Fibroblast of lung (primary cell): ENCODE results near the gene C1R. TPM values are rescaled to one million over a fixed set of nuclear protein-coding genes. Genes with fewer than 3 reads are reported as not detected.
A peak's percentile ranks its signal among the peaks of the same experiment; 100 is the strongest.
"Not testable (repeated sequence)": the region's sequence is repeated elsewhere in the genome, so short reads cannot be mapped to it uniquely, and the experiment has no call there.

Experiments used
- DNase-seq, 2 donors: peaks; one replicate each; pipeline versions ENCODE4 v3.0.0 to v3.0.0-alpha.2; 2010; ENCODE audit warnings: low read depth in 2 of 2
- H2AFZ ChIP-seq: 2 replicates; pipeline ENCODE4 v1.5.1; 2012; ENCODE audit warnings: low read length, control low read depth, inconsistent platforms
- H3K27ac ChIP-seq: 2 replicates; pipeline ENCODE4 v1.5.1; 2011; ENCODE audit warnings: low read length, control low read depth; ENCODE audit not compliant: insufficient read depth
- H3K27me3 ChIP-seq: 2 replicates; pipeline ENCODE4 v1.5.1; 2011; ENCODE audit warnings: mild to moderate bottlenecking, low read length; ENCODE audit not compliant: control insufficient read depth, insufficient read depth
- H3K36me3 ChIP-seq: 2 replicates; pipeline ENCODE4 v1.5.1; 2011; ENCODE audit warnings: low read length; ENCODE audit not compliant: control insufficient read depth, insufficient read depth
- H3K4me1 ChIP-seq: 2 replicates; pipeline ENCODE4 v1.5.1; 2011; ENCODE audit warnings: low read length; ENCODE audit not compliant: control insufficient read depth, insufficient read depth; ENCODE audit errors: extremely low read depth
- H3K4me2 ChIP-seq: 2 replicates; pipeline ENCODE4 v1.5.1; 2011; ENCODE audit warnings: low read length, control low read depth; ENCODE audit not compliant: insufficient read depth; ENCODE audit errors: extremely low read depth
- H3K4me3 ChIP-seq, 4 experiments: fragments of 200-600 bp in 1 of 4; sonication (generic) in 1 of 4; replicated peaks in 1 of 4; 2 replicates each; pipeline ENCODE4 v1.5.1; 2011 to 2016; ENCODE audit warnings: low read length in 4 of 4, low read depth in 3 of 4, mild to moderate bottlenecking in 3 of 4, control low read depth in 2 of 4, inconsistent platforms in 1 of 4, mixed read lengths in 1 of 4; ENCODE audit not compliant: insufficient read depth in 1 of 4; ENCODE audit errors: control extremely low read depth in 1 of 4
- H3K79me2 ChIP-seq: 2 replicates; pipeline ENCODE4 v1.5.1; 2012; ENCODE audit warnings: mild to moderate bottlenecking, low read length, inconsistent platforms; ENCODE audit not compliant: control insufficient read depth, insufficient read depth
- H3K9ac ChIP-seq: 2 replicates; pipeline ENCODE4 v1.5.1; 2011; ENCODE audit warnings: mild to moderate bottlenecking, low read length, control low read depth; ENCODE audit not compliant: insufficient read depth
- H3K9me3 ChIP-seq: 2 replicates; pipeline ENCODE4 v1.5.1; 2012; ENCODE audit warnings: low read depth, low read length; ENCODE audit not compliant: control insufficient read depth, insufficient read depth
- H4K20me1 ChIP-seq: 2 replicates; pipeline ENCODE4 v1.5.1; 2011; ENCODE audit warnings: low read length; ENCODE audit not compliant: control insufficient read depth, insufficient read depth; ENCODE audit errors: extremely low read depth
- EZH2 ChIP-seq: IDR thresholded peaks from 2 replicates; pipeline ENCODE4 v1.5.1; 2012; ENCODE audit warnings: low read length, control low read depth, mild to moderate bottlenecking; ENCODE audit errors: missing control alignments
- polyA plus RNA-seq, 2 donors: library from polyadenylated mRNA; depleted of rRNA in 1 of 2; stranded (reverse) in 1 of 2; unstranded in 1 of 2; fragments of >200 nt; gene quantifications; 2 replicates each; pipeline ENCODE4 v1.2.1, GENCODE V29; 2011 to 2012; ENCODE audit warnings: missing spikeins in 1 of 2
- total RNA-seq: library from RNA; depleted of rRNA; stranded (reverse); fragments of >200 nt; gene quantifications from 2 replicates; pipeline ENCODE4 v1.2.1, GENCODE V29; 2014
- TF ChIP-seq, protein P1 (sequence below), 2 donors: IDR thresholded peaks in 1 of 2; conservative IDR thresholded peaks in 1 of 2; 1 replicate in 1 of 2; 2 replicates in 1 of 2; pipeline ENCODE4 v1.5.1; 2011 to 2012; ENCODE audit warnings: low read length in 2 of 2, control low read depth in 1 of 2, inconsistent platforms in 1 of 2, low read depth in 1 of 2, mild to moderate bottlenecking in 1 of 2

C1R gene
- total and polyA plus RNA-seq, 2 donors (not counting 1 experiment from before 2014, with no cell fraction given): 407 to 617 TPM

DNA sequence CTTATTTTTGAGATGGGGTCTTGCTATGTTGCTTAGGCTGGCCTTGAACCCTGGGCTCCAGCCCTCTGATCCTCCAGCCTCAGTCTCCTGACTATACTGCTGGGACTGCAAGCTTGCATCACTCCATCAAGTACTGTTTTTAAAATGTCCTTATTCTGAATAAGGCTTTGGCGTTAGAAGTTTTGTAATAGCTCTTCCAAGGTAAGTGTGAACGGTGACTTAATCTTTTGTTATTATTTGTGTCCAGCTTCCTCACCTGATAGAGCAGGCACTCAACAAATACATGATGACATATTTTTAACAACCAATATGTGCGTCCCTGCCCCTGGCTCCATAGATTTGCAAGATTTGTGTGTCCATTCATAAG is 15.4 kb upstream of the C1R start:
- Histone ChIP-seq H3K9me3 (no peaks in the 10 kb centered on the region), H3K9ac (peak overlapping the region; percentile 87), H3K4me1 (peaks cover 5% of the 10 kb centered on the region), H3K79me2 (peaks cover 11% of the 10 kb centered on the region), H3K36me3 (peaks cover 1% of the 10 kb centered on the region), H3K4me2 (peak overlapping the region; percentile 98), H3K27ac (peak overlapping the region; percentile 97), H3K4me3 (peak overlapping the region; percentile 72 to 86 (median 84)), H4K20me1 (no peaks in the 10 kb centered on the region), H2AFZ (no peak overlapping the region), H3K27me3 (no peaks in the 10 kb centered on the region)
- DNase-seq: no peak
- TF ChIP-seq, protein P1, sequence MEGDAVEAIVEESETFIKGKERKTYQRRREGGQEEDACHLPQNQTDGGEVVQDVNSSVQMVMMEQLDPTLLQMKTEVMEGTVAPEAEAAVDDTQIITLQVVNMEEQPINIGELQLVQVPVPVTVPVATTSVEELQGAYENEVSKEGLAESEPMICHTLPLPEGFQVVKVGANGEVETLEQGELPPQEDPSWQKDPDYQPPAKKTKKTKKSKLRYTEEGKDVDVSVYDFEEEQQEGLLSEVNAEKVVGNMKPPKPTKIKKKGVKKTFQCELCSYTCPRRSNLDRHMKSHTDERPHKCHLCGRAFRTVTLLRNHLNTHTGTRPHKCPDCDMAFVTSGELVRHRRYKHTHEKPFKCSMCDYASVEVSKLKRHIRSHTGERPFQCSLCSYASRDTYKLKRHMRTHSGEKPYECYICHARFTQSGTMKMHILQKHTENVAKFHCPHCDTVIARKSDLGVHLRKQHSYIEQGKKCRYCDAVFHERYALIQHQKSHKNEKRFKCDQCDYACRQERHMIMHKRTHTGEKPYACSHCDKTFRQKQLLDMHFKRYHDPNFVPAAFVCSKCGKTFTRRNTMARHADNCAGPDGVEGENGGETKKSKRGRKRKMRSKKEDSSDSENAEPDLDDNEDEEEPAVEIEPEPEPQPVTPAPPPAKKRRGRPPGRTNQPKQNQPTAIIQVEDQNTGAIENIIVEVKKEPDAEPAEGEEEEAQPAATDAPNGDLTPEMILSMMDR (conservative IDR thresholded peaks at IDR 0.05 in 1 of 2, IDR thresholded peaks at IDR 0.05 in 1 of 2; ENCODE audit: low read depth in 1 of 2, low read length in 2 of 2): no peak
- no peak for TF ChIP-seq EZH2

DNA sequence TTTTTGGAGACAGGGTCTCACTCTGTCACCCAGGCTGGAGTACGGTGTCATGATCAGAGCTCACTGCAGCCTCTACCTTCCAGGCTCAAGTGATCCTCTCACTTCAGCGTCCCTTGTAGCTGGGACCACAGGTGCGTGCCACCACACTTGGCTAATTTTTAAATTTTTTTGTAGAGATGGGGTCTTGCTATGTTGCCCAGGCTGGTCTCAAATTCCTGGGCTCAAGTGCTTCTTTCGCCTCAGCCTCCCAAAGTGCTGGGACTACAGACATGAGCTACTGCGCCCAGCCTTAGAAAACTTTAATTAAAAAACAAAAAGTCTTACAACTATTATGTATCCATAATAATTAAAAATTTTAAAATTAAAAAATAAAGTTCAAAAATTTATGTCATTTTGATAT is 14.9 kb upstream of the C1R start:
- not testable (repeated sequence) for H3K4me1 ChIP-seq, H3K9ac ChIP-seq, H3K9me3 ChIP-seq, H2AFZ ChIP-seq, H3K27me3 ChIP-seq, H3K36me3 ChIP-seq, H4K20me1 ChIP-seq, DNase-seq, H3K4me2 ChIP-seq, H3K27ac ChIP-seq
- peak overlapping the region in 2 of 4 experiments; percentile 82 to 85 for H3K4me3 ChIP-seq
- peaks cover 11% of the 10 kb centered on the region for H3K79me2 ChIP-seq

DNA sequence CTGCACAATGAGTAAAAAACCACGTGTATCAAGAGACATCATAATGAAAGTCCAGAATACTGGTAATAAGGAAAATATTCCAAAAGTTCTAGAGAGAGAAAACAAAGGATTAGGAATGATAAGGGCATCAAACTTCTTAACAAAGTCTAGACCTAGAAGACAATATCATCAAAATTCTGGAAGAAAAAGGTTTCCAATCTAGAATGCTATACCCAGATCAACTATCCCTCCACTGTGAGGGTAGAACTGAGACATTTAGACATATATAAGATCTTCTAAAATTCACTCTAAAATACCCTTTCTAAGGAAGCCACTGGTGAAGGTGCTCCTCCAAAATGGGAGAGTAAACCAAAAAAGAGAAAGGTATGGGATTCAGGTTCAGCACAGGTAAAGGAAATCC is 13.8 kb upstream of the C1R start:
- Histone ChIP-seq H3K27ac (no peak overlapping the region), H2AFZ (no peak overlapping the region), H4K20me1 (no peaks in the 10 kb centered on the region), H3K4me3 (no peak overlapping the region), H3K4me2 (no peak overlapping the region), H3K36me3 (peaks cover 1% of the 10 kb centered on the region), H3K9me3 (no peaks in the 10 kb centered on the region), H3K79me2 (peaks cover 11% of the 10 kb centered on the region), H3K9ac (no peak overlapping the region), H3K4me1 (peaks cover 7% of the 10 kb centered on the region), H3K27me3 (no peaks in the 10 kb centered on the region)
- no peak for TF ChIP-seq EZH2
- TF ChIP-seq, protein P1 (conservative IDR thresholded peaks at IDR 0.05 in 1 of 2, IDR thresholded peaks at IDR 0.05 in 1 of 2; ENCODE audit: low read depth in 1 of 2, low read length in 2 of 2): no peak
- DNase-seq: no peak
